HUDEP-2 (cell line): ENCODE data around the gene TFAP2E.

Experiments
- DNase-seq, 76 experiments: peaks; one replicate each; lab custom pipeline; 2025; ENCODE audit not compliant: unreplicated experiment in 76 of 76; lab: John Stamatoyannopoulos, UW

The TFAP2E gene

DNA sequence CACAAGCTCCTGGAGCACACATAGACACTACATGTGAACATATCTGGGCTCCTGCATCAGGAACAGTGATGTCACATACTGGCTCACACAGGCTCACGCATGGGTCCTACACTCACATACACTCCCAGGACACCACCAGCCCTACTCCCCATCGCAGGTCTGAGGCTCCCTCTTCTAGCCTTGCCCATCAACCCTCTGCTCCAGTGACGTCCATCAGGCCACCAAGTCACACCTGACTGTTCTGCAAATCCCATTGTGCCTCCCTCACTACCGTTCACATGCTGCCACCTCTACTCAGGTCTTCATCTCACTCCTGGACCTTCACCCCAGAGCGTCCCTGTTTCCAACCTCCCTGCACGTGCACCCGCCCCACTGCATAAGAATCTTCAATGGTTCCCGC is 18.1 kb downstream of the TFAP2E start:
- DNase-seq, result no peak

DNA sequence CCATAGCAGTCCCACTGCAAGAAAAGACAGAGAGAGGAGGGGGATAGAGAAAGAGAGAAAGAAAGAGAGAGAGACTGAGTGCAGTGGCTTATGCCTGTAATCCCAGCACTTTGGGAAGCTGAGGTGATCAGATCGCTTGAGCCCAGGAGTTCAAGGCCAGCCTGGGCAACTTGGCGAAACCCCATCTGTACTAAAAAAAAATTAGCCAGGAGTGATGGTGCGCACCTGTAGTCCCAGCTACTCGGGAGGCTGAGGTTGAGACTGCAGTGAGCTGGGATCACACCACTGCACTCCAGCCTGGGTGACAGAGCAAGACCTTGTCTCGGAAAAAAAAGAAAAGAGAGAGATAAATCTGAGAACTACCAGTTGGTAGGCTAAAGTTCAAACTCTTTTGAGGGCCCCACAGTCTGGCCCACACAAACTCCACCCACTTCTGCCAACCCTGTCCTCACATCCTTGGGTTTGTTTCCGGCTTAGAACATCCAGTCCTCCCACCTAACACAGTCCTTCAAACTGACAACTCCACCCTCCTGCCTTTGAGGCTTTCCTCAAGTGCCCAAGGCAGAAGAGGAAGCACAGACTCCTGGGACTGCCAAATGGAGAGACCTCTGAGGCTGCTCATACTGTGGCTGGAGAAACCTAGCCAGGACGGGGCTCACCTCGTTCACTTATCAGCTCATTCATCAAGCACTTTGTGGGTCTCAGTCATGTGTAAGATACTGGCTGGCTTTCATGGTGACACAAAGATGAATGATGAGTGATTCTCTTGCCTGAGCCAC is 20.1 kb downstream of the TFAP2E start:
- peak in 11 of 76 experiments; percentile 2 to 35 (median 12) for DNase-seq

DNA sequence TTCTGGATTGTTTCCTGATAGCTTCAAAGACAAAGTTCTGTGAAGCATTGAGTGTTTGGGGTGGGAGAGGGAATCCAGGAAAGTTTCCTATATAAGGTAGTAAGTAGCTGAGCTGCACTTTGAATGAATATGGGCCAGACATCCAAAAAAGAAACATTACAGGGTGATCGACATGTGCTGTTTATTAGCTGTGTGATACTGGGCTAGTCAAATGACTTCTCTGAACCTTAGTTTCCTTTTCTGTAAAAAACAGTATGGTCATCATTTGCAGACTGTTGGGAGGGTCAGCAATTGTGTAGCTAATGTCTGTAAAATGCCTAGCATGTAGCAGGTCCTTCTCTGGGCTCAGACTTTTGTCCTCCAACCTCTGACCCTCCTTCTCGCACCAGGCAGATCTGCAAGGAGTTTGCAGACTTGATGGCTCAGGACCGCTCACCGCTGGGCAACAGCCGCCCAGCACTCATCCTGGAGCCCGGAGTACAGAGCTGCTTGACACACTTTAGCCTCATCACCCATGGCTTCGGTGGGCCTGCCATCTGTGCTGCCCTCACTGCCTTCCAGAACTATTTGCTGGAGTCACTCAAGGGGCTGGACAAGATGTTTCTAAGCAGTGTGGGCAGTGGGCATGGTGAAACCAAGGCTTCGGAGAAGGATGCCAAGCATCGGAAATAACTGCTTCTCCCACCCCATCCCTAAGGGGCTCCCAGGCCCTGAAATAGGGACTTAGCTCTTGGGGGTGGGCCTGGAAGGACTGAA is 21.1 kb downstream of the TFAP2E start:
- DNase-seq, result no peak

DNA sequence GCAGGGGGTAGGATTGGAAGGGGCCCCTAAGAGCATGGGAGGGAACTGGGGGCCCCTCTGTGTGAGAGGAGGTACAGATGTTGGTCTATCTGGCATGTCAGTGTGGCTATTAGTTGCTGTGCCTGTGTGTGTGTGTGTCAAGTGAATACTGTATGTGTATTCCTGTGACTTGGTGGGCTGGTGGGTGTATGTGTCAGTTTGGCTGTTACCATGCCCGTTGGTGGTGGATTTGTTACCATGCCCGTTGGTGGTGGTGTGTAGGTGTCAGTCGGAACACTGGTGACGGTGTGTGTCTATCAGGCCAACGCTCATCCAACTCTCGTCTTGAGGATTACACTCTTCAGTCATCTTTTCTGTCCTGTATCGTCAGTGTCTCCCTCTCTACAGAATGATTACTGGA is 22.6 kb downstream of the TFAP2E start:
- DNase-seq, result no peak

DNA sequence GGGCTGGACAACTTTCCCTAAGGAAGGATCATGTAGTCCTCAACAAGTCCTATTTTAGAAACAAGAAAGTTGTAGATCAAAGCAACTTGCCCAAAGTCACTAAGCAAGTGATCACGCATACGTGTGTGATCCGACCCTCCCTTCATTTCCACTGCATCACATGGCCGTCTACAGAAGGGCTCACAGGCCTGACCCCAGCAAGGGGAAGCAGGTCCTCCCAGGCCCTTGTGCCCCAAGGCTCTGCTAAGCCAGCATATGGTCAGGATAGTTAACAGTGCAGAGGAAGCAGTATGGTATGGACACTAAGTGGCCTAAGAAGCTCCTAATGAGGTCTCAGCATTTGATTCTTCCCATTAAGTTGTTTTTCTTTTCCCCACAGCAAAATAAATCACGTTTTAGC is 24.8 kb downstream of the TFAP2E start:
- DNase-seq, result no peak

GRCh38 chr1:35598895-35599294 is 25.8 kb downstream of the TFAP2E start:
- no peak for DNase-seq

- DNase-seq, result no peak
These were observed 26.3 kb downstream of the TFAP2E start for GRCh38 chr1:35599411-35599810.

DNA sequence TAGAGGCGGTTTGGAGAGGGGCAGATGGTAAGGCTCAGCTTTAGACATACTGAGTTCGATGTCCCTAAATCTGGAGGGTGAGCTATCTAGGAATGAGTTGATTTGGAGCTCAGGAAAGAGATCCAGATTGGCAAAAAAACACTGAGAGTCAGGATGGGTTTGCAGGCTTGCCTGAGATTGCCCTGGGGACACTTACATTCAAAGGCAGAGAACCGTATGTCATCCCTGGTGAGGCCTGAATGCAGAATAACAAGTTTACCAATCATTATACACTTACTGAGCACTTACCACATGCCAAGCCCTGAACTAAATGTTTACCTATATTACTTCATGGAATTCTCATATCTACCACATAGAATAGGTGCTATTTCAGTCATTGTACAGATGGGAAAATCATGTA is 27.5 kb downstream of the TFAP2E start:
- DNase-seq, result no peak

- no peak for DNase-seq
These were observed 30.4 kb downstream of the TFAP2E start for GRCh38 chr1:35603468-35603867.

GRCh38 chr1:35603941-35604340 is 30.8 kb downstream of the TFAP2E start:
- DNase-seq, result no peak

GRCh38 chr1:35605071-35605866 is 32.2 kb downstream of the TFAP2E start:
- no peak for DNase-seq

GRCh38 chr1:35605867-35606182 is 32.7 kb downstream of the TFAP2E start:
- DNase-seq, result no peak

DNA sequence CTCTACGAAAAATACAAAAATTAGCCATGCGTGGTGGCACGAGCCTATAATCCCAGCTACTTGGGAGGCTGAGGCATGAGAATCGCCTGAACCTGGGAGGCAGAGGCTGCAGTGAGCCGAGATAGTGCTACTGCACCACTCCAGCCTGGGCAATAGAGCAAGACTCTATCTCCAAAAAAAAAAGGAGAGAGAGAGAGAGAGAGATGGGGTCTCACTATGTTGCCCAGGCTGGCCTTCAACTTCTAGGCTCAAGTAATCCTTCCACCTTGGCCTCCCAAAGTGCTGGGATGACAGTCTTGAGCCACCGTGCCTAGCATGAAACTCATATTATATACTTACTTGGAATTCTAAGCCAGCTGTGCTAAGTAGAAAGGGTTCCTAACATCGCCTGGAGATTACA is 38.5 kb downstream of the TFAP2E start:
- no peak for DNase-seq

GRCh38 chr1:35615440-35615839 is 42.3 kb downstream of the TFAP2E start:
- no peak for DNase-seq

GRCh38 chr1:35619237-35620121 is 46.4 kb downstream of the TFAP2E start:
- DNase-seq, result peak in 25 of 76 experiments; percentile 3 to 63 (median 24)

GRCh38 chr1:35622510-35623178 is 49.5 kb downstream of the TFAP2E start:
- no peak for DNase-seq

GRCh38 chr1:35623832-35624231 is 50.7 kb downstream of the TFAP2E start:
- no peak for DNase-seq

- no peak for DNase-seq
These were observed 55.9 kb downstream of the TFAP2E start for GRCh38 chr1:35629051-35629450.

GRCh38 chr1:35631396-35631795 is 58.3 kb downstream of the TFAP2E start:
- no peak for DNase-seq

DNA sequence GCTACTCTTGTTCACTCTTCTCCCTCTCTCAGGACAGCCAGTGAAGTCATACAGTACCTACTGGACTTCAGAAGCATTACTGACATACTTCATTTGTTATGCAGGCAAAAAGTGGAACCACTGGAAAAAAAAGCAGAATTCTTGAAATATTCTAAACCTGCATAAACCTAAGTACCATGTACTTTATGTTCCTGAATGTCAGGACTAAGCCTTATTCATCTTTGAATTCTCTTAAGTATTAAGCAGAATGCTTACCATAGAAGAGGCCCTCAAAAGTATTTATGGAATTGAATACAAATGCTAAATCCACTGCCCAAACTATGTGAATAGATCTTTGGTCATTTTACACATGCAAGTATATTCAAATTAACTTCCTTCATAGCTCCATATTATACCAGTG is 60.4 kb downstream of the TFAP2E start:
- no peak for DNase-seq
